Cerebellar nuclear complex (tissue), 1 donor: ENCODE data around the gene RASAL2.

Source experiments
- DNase-seq, 2 experiments: peaks; one replicate each; lab custom pipeline; 2025; lab: John Stamatoyannopoulos, UW

Gene RASAL2

GRCh38 chr1:178513278-178513983 is 419.5 kb downstream of the RASAL2 start:
- DNase-seq = no peak

GRCh38 chr1:178516110-178516509 is 422.2 kb downstream of the RASAL2 start:
- DNase-seq = no peak

GRCh38 chr1:178518894-178519293 is 425.0 kb downstream of the RASAL2 start:
- no peak for DNase-seq

DNA sequence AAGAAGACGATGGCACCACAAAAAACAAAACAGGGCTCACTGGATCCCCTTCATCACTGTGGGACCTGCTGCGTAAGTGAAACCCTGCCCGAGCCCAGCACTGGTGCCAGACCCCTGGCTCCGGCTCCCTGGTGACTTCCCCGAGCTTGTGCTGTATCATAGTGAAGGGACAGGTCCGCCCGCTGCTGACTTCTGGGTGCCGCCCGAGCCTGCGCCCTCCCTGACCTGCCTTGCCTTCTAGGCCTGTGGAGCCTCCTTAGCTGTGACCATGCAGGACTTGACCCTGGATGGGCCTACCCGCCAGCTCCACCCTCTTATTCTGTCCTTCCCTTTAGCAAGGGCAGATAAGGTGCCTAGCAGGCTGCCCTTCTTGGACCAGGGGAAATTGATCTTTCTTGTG is 426.9 kb downstream of the RASAL2 start:
- no peak for DNase-seq

- DNase-seq = no peak
These were observed 427.3 kb downstream of the RASAL2 start for GRCh38 chr1:178521241-178521640.

GRCh38 chr1:178527117-178527516 is 433.2 kb downstream of the RASAL2 start:
- no peak for DNase-seq

DNA sequence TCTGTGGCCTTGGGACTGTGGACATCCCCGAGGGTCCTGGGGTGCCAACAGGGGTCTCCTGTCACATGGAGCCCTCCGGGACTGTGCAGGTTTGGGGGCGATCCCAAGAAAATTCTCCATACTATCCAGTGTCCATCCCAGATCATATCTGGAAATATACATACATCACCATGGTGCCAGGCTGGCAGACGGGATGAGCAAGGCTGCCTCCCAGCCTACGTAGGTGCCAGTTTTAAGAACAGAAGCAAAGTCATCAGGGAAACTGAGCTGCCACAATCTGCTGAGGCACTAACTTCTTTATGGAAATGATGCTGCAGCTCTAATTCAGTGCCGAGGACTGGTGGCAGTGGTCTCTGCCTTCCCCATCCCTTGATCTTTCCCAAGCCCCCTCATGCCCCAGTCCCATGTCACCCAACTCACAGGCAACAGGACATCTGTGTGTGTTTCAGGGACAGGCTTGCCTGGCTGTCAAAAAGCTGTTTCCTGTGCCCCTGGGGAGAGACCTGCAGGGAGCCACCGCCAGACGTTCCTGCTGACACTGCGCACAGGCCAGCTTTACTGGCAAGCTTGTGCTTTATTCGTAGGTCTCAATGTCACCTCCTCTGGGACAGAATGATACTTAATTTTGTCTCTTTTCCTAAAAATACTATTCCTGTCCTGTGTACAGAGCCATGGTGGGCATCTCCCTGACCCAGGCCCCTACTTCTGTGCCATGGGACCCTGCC is 434.5 kb downstream of the RASAL2 start:
- no peak for DNase-seq

DNA sequence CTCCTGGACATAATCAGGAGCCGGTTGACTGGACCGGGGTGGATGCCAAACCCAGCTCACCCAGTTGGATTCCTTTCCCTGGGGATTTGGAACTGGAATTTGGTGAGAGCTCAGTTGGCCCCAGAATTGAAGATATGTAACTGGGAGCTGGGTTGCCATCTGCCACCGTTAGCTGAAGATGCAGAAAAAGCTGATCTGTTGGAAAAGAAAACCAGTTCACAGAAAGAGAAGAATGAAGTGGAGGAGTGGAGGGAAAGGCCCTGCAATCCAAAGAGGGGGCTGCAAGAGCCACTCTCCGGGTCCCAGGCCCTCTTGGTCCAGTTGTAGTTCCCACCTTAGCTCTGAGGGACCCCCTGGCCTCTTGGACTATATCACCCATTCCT is 435.0 kb downstream of the RASAL2 start:
- DNase-seq = no peak

DNA sequence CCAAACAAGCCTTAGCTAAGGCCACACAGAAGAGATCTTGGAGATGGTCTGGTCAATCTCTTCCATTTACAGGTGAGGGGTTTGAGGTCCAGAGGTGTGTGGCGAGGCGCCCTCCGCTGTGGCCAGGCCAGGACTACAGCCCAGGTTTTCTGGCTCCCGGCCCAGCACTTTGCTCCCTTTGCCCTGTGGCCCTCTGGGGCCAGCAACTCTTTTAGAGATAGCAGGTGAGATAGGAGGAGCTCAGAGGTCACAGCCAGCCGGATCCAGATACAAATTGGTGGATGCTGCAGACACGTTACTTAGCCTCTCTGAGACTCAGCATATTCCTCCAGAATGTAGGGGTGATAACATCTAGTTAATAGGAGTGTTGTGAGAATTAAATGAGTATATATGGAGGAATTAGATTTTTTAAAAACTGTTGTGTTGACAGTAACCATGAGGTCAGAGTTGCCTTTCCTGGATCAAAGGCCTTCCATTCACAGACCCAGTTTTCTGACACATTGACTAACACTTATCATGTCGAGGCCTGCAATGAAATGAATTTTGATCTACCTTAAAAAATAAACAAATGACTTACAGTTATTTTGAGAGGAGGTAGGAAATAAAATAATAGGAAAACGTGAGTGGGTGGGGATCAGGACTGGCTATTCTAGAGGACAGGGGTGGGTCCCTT is 435.6 kb downstream of the RASAL2 start:
- no peak for DNase-seq

DNA sequence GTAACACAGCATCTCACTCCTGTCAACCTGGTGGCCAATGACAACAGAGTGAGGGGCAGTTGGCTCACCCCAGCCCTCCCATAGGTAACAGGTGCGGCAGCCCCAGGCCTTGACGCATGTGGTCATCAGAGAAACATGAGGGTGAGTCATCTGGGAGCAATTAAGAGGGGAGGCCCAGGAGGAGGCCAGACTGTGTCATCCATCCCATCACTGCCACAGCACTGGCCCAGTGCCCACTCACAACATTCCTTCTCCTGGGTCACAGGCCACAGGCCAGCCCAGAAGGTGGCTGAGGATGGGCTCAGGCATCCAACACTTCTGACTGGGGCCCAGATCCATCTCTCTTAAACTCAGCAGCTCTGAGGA is 436.1 kb downstream of the RASAL2 start:
- DNase-seq = no peak

DNA sequence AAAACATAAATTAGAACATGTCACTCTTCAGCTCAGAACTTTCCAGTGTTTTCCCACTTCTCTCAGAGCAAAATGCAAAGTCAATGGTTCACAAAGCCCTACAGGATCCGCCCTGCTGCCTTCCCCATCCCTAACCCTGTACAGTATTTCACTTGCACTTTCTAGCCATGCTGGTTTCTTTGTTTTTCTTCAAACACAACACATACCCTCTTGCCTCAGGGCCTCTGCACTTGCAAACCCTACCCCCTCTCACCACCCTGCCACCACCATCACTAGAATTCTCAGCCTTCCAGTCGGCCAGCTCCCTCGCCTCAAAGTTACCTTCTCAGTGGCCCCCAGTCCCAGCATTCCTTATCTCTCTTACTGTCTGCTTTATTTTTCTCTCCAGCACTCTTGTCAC is 436.6 kb downstream of the RASAL2 start:
- no peak for DNase-seq

DNA sequence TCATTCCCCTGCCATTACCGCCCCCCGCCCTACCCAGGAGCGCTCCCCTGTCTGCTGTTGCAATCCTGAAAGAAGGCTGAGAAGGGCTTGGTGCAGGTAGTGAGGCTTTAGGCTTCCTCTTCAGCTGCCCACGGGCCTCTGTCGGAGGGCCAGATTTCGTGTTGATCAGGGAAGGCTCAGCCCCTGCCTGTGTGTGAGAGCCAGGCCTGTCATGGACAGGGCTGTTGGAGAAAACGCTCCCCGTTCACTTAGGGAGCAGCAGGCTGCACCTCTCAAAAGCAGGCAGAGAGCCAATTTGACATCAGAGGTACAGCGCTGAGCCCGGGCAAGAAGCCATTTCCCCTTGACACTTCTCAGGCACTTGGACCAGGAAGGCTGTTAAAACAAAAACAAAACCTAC is 438.0 kb downstream of the RASAL2 start:
- DNase-seq = no peak

DNA sequence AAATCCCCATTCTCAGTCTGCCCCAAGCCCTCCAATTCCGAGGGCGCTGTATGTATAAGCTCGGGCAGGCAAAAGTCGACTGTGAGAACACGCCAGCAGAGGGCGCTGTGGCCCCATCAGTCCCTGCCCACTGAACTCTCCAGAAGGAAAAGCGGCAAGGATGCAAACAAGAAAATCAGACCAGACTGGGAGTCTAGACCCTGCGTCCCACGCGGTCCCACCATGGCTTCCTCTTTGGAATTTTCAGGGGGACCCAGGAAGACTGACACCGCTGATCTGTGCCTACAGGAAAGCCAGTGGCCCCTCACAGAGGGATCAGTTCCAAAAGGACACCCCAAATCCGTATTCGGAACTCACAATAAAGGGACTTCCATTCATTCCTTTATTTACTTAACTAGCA is 438.5 kb downstream of the RASAL2 start:
- peak in 1 of 2 experiments; percentile 17 for DNase-seq

DNA sequence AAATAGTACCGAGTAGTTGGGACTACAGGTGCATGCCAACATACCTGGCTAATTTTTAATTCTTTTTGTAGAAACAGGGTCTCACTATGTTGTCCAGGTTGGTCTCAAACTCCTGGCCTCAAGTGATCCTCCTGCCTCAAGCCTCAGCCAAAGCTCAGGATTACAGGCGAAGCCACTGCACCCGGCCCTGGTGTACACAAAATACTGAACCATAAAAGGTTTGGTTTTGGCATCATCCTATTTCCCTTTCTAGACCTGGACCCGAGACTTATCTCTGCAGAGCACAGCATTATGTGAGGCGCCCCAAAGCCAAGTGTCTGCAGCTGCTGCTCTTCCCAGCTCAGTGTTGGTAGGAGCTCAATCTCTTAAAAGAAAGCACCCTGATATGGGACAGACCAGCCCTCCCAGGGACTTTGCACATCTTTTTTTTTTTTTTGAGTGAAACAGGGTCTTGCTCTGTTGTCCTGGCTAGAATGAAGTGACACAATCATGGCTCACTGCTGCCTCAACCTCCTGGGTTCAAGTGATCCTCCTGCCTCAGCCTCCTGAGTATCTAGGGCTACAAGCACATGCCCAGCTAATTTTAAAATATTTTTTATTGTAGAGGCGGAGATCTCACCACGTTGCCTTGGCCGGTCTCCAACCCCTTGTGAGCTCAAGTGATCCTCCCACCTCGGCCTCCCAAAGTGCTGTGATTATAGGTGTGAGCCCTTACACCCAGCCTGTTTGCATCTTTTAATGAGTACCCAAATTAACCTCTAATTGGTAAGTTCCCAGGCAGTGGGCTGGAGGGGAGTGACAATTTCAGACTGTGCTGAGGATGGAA is 439.4 kb downstream of the RASAL2 start:
- DNase-seq = no peak
